OCI-LY7 (cell line): Measurements from ENCODE around the gene ZNF335. TPM values are rescaled to one million over a fixed set of nuclear protein-coding genes. Genes with fewer than 3 reads are reported as not detected.

Source experiments
- BruUV-seq: library from RNA; stranded (reverse); fragments of 400-500 nt; replicated peaks from 2 replicates; lab custom pipeline; 2021; lab: Mats Ljungman, UMichigan
- CTCF ChIA-PET: fragments of 300-600 bp; sonication (Branson Sonifier 250); formaldehyde crosslinking; loops from one replicate; lab custom pipeline; 2022; ENCODE audit warnings: antibody characterized with exemption; ENCODE audit not compliant: unreplicated experiment; lab: Charles Lee
- POLR2A ChIA-PET: fragments of 300-600 bp; sonication (Branson Sonifier 250); formaldehyde crosslinking; loops from one replicate; lab custom pipeline; 2022; ENCODE audit warnings: antibody characterized with exemption; lab: Charles Lee
- DNase-seq: peaks from one replicate; pipeline ENCODE4 v3.0.0-alpha.2; 2015; ENCODE audit warnings: low spot score
- H2AFZ ChIP-seq: fragments of 200-600 bp; sonication (generic), shearing (Covaris generic); 2 replicates; pipeline ENCODE4 v1.6.1; 2014; ENCODE audit warnings: mild to moderate bottlenecking, antibody characterized with exemption, low read length, moderate library complexity
- H3K27ac ChIP-seq: fragments of 200-600 bp; sonication (generic); 2 replicates; pipeline ENCODE4 v1.5.1; 2014; ENCODE audit warnings: mixed run types, low read depth, mild to moderate bottlenecking, moderate library complexity, low read length, inconsistent platforms; ENCODE audit not compliant: poor library complexity, severe bottlenecking
- H3K36me3 ChIP-seq: fragments of 200-600 bp; sonication (generic); 2 replicates; pipeline ENCODE4 v1.6.1; 2014; ENCODE audit warnings: mild to moderate bottlenecking, antibody characterized with exemption, low read length, moderate library complexity, mixed read lengths; ENCODE audit not compliant: insufficient read depth
- H3K4me1 ChIP-seq: fragments of 200-600 bp; sonication (generic); 2 replicates; pipeline ENCODE4 v1.5.1; 2014; ENCODE audit warnings: mild to moderate bottlenecking, low read length; ENCODE audit not compliant: insufficient read depth, poor library complexity, severe bottlenecking
- H3K4me2 ChIP-seq: fragments of 200-600 bp; sonication (generic); 2 replicates; pipeline ENCODE4 v1.6.1; 2014; ENCODE audit warnings: mild to moderate bottlenecking, low read length
- H3K4me3 ChIP-seq: fragments of 200-600 bp; sonication (generic); 2 replicates; pipeline ENCODE4 v1.5.1; 2014; ENCODE audit warnings: mild to moderate bottlenecking, low read depth, low read length; ENCODE audit not compliant: poor library complexity, severe bottlenecking
- H3K79me2 ChIP-seq: fragments of 200-600 bp; sonication (generic); 2 replicates; pipeline ENCODE4 v1.6.1; 2016; ENCODE audit warnings: low read depth, mild to moderate bottlenecking, low read length, moderate library complexity, mixed read lengths; ENCODE audit not compliant: insufficient read depth
- H3K9me2 ChIP-seq: fragments of 200-600 bp; sonication (generic); 2 replicates; pipeline ENCODE4 v1.6.1; 2016; ENCODE audit warnings: mild to moderate bottlenecking, low read length, mixed read lengths; ENCODE audit not compliant: insufficient read depth
- H3K9me3 ChIP-seq: fragments of 200-600 bp; sonication (generic); 2 replicates; pipeline ENCODE4 v1.6.1; 2014; ENCODE audit warnings: mild to moderate bottlenecking, mixed run types, low read length, mixed read lengths
- H4K20me1 ChIP-seq: fragments of 200-600 bp; sonication (generic); 2 replicates; pipeline ENCODE4 v1.6.1; 2014; ENCODE audit warnings: mild to moderate bottlenecking, antibody characterized with exemption, low read length, moderate library complexity, mixed read lengths; ENCODE audit not compliant: insufficient read depth
- CTCF ChIP-seq: fragments of 200-600 bp; sonication (generic); conservative IDR thresholded peaks from 2 replicates; pipeline ENCODE4 v1.5.1; 2014; ENCODE audit warnings: mild to moderate bottlenecking, antibody characterized with exemption, low read length, moderate library complexity, mixed read lengths
- EZH2phosphoT487 ChIP-seq: fragments of 200-600 bp; sonication (generic); IDR thresholded peaks from 2 replicates; pipeline ENCODE4 v1.6.1; 2018; ENCODE audit warnings: low read depth, borderline replicate concordance, mild to moderate bottlenecking, mixed run types, antibody characterized with exemption, low read length, moderate library complexity, mixed read lengths
- intact Hi-C: fragments of 100-400 bp; cut with micrococcal nuclease; formaldehyde crosslinking; loops from one replicate; pipeline ENCODE4 v1.10.0; 2022; ENCODE audit not compliant: unreplicated experiment
- total RNA-seq, 2 experiments: library from RNA; depleted of rRNA in 1 of 2; stranded (reverse); fragments of >200 nt in 1 of 2; shearing (Covaris generic) in 1 of 2; gene quantifications; 2 replicates each; pipeline ENCODE4 v1.2.3, GENCODE V29; 2014 to 2022

Gene ZNF335
- total RNA-seq, 2 experiments from 2014 or later = 21.0 to 28.4 TPM

- H3K9me3 ChIP-seq = no peaks in the 10 kb centered on the region
- intact Hi-C loops = no loop called here
- peak; percentile 68 for DNase-seq
- H4K20me1 ChIP-seq = 0 out of 2 replicates have a peak, but pooled peaks cover 5% of the 10 kb centered on the region
- H3K9me2 ChIP-seq = no peaks in the 10 kb centered on the region
- ChIA-PET POLR2A (interaction anchor here (0.6 to 1.3 kb wide), 4 partner anchors 18 to 35 kb away, joined by 3 to 4 read pairs (median 3); no protein-coding TSS in a partner anchor), CTCF (no interaction called here)
- H3K4me2 ChIP-seq = peak overlapping the region; percentile 88
- H3K27ac ChIP-seq = no peak overlapping the region
- TF ChIP-seq CTCF (no peak), EZH2phosphoT487 (no peak)
- no peaks in the 10 kb centered on the region for H3K36me3 ChIP-seq
- no peak overlapping the region for H2AFZ ChIP-seq
- no peaks in the 10 kb centered on the region for H3K79me2 ChIP-seq
- peak overlapping the region; percentile 55 for H3K4me3 ChIP-seq
- BruUV-seq = no TSS peak
- peaks cover 23% of the 10 kb centered on the region for H3K4me1 ChIP-seq
Observed at GRCh38 chr20:46004889-46005473, 33.0 kb upstream of the ZNF335 start.

GRCh38 chr20:46004187-46004586 lies 32.2 kb upstream of the ZNF335 start:
- ChIA-PET POLR2A (interaction anchor here (0.6 kb wide), 1 partner anchor 25 kb away, joined by 3 read pairs; no protein-coding TSS in a partner anchor), CTCF (no interaction called here)
- H3K27ac ChIP-seq = no peak overlapping the region
- peaks cover 23% of the 10 kb centered on the region for H3K4me1 ChIP-seq
- BruUV-seq = no TSS peak
- no peak for DNase-seq
- H4K20me1 ChIP-seq = 0 out of 2 replicates have a peak, but pooled peaks cover 5% of the 10 kb centered on the region
- no peaks in the 10 kb centered on the region for H3K36me3 ChIP-seq
- H2AFZ ChIP-seq = no peak overlapping the region
- no peaks in the 10 kb centered on the region for H3K79me2 ChIP-seq
- intact Hi-C loops = no loop called here
- TF ChIP-seq CTCF (no peak), EZH2phosphoT487 (no peak)
- no peaks in the 10 kb centered on the region for H3K9me2 ChIP-seq
- H3K4me3 ChIP-seq = no peak overlapping the region
- H3K9me3 ChIP-seq = no peaks in the 10 kb centered on the region
- H3K4me2 ChIP-seq = peak overlapping the region; percentile 88

- POLR2A ChIA-PET = no interaction called here
- intact Hi-C loops = no loop called here
- H3K27ac ChIP-seq = no peak overlapping the region
- no peaks in the 10 kb centered on the region for H3K79me2 ChIP-seq
- H4K20me1 ChIP-seq = 0 out of 2 replicates have a peak, but pooled peaks cover 5% of the 10 kb centered on the region
- no peak overlapping the region for H3K4me2 ChIP-seq
- H3K4me1 ChIP-seq = peaks cover 23% of the 10 kb centered on the region
- DNase-seq = no peak
- CTCF ChIA-PET = no interaction called here
- H3K36me3 ChIP-seq = no peaks in the 10 kb centered on the region
- BruUV-seq = no TSS peak
- H3K9me2 ChIP-seq = no peaks in the 10 kb centered on the region
- H3K9me3 ChIP-seq = no peaks in the 10 kb centered on the region
- no peak overlapping the region for H3K4me3 ChIP-seq
- H2AFZ ChIP-seq = no peak overlapping the region
- TF ChIP-seq CTCF = no peak
- no peak for TF ChIP-seq EZH2phosphoT487
Observed at GRCh38 chr20:46002008-46002407, 30.0 kb upstream of the ZNF335 start.
